GM03348 (cell line): ENCODE results near the gene DLL3.

Experiments used
- DNase-seq: peaks from one replicate; pipeline ENCODE4 v3.0.0; 2012; ENCODE audit warnings: low spot score

DLL3 gene

GRCh38 chr19:39554701-39555311, 56.1 kb downstream of the DLL3 start:
- no peak for DNase-seq

GRCh38 chr19:39555883-39556282, 57.1 kb downstream of the DLL3 start:
- no peak for DNase-seq
